ENCODE measurements around the gene RAB3GAP2. TPM values are rescaled to one million over a fixed set of nuclear protein-coding genes. Genes with fewer than 3 reads are reported as not detected.

The RAB3GAP2 gene
- total RNA-seq, 2 experiments from 2014 or later = 34.7 to 39.4 TPM

GRCh38 chr1:220184506-220184905 lies 87.7 kb downstream of the RAB3GAP2 start:
- no peaks in the 10 kb centered on the region for H3K4me1 ChIP-seq (ENCODE audit: insufficient read depth, low read length)
- POLR2A ChIA-PET = no interaction called here
- Mint-ChIP-seq H3K27ac (no peak overlapping the region), H3K4me1 (ENCODE audit: low read depth) (no peaks in the 10 kb centered on the region), H3K27me3 (no peaks in the 10 kb centered on the region), H3K4me3 (no peak overlapping the region), H3K36me3 (ENCODE audit: low read depth) (peaks cover 89% of the 10 kb centered on the region), H3K9me3 (no peaks in the 10 kb centered on the region)
- no peaks in the 10 kb centered on the region for H3K9me3 ChIP-seq (ENCODE audit: control insufficient read depth in 1 of 2, insufficient read depth in 1 of 2, low read length in 2 of 2)
- no peak overlapping the region for H3K27ac ChIP-seq (ENCODE audit: low read depth in 1 of 2, low read length in 2 of 2)
- DNase-seq = no peak
- CTCF ChIA-PET = no interaction called here
- TF ChIP-seq CTCF (IDR thresholded peaks at IDR 0.05) = no peak
- no peak overlapping the region for H3K4me3 ChIP-seq (ENCODE audit: low read length)
- intact Hi-C loops (cut with DNase I, micrococcal nuclease) = no loop called here
- peaks cover 60% of the 10 kb centered on the region for H3K36me3 ChIP-seq (ENCODE audit: insufficient read depth, low read length)
- H3K27me3 ChIP-seq (ENCODE audit: control insufficient read depth in 1 of 2, insufficient read depth in 2 of 2, low read length in 2 of 2) = no peaks in the 10 kb centered on the region
- ATAC-seq (ENCODE audit: poor library complexity) = no peak

- POLR2A ChIA-PET = no interaction called here
- intact Hi-C loops (cut with DNase I, micrococcal nuclease) = no loop called here
These were observed 89.6 kb downstream of the RAB3GAP2 start for GRCh38 chr1:220182656-220183055.

GRCh38 chr1:220182111-220182510 lies 90.1 kb downstream of the RAB3GAP2 start:
- Mint-ChIP-seq H3K4me1 (ENCODE audit: low read depth) (peaks cover 7% of the 10 kb centered on the region), H3K4me3 (no peak overlapping the region), H3K27me3 (no peaks in the 10 kb centered on the region), H3K27ac (no peak overlapping the region), H3K9me3 (no peaks in the 10 kb centered on the region), H3K36me3 (ENCODE audit: low read depth) (peaks cover 89% of the 10 kb centered on the region)
- POLR2A ChIA-PET = no interaction called here
- CTCF ChIA-PET = interaction anchor here (1.2 kb wide), 1 partner anchor 9 kb away, joined by 4 read pairs; no protein-coding TSS in a partner anchor
- no peak overlapping the region for H3K4me3 ChIP-seq (ENCODE audit: low read length)
- no peak overlapping the region for H3K27ac ChIP-seq (ENCODE audit: low read depth in 1 of 2, low read length in 2 of 2)
- no peak for TF ChIP-seq CTCF (IDR thresholded peaks at IDR 0.05)
- ATAC-seq (ENCODE audit: poor library complexity) = no peak
- peaks cover 47% of the 10 kb centered on the region for H3K36me3 ChIP-seq (ENCODE audit: insufficient read depth, low read length)
- H3K4me1 ChIP-seq (ENCODE audit: insufficient read depth, low read length) = no peaks in the 10 kb centered on the region
- DNase-seq = no peak
- intact Hi-C loops (cut with DNase I, micrococcal nuclease) = no loop called here
- H3K9me3 ChIP-seq (ENCODE audit: control insufficient read depth in 1 of 2, insufficient read depth in 1 of 2, low read length in 2 of 2) = no peaks in the 10 kb centered on the region
- no peaks in the 10 kb centered on the region for H3K27me3 ChIP-seq (ENCODE audit: control insufficient read depth in 1 of 2, insufficient read depth in 2 of 2, low read length in 2 of 2)

More at GRCh38 chr1:220182656-220183055, 89.6 kb downstream of the RAB3GAP2 start:
- H3K36me3 Mint-ChIP-seq (ENCODE audit: low read depth) = peaks cover 89% of the 10 kb centered on the region
- H3K27ac Mint-ChIP-seq = no peak overlapping the region
- no peak overlapping the region for H3K4me3 Mint-ChIP-seq
- CTCF ChIA-PET = no interaction called here
- TF ChIP-seq CTCF (IDR thresholded peaks at IDR 0.05) = no peak
- DNase-seq = no peak
- no peak overlapping the region for H3K27ac ChIP-seq (ENCODE audit: low read depth in 1 of 2, low read length in 2 of 2)
- H3K36me3 ChIP-seq (ENCODE audit: insufficient read depth, low read length) = peaks cover 47% of the 10 kb centered on the region
- no peak overlapping the region for H3K4me3 ChIP-seq (ENCODE audit: low read length)
- H3K27me3 ChIP-seq (ENCODE audit: control insufficient read depth in 1 of 2, insufficient read depth in 2 of 2, low read length in 2 of 2) = no peaks in the 10 kb centered on the region
- H3K4me1 ChIP-seq (ENCODE audit: insufficient read depth, low read length) = no peaks in the 10 kb centered on the region
- no peaks in the 10 kb centered on the region for H3K9me3 ChIP-seq (ENCODE audit: control insufficient read depth in 1 of 2, insufficient read depth in 1 of 2, low read length in 2 of 2)
- no peaks in the 10 kb centered on the region for H3K27me3 Mint-ChIP-seq
- no peaks in the 10 kb centered on the region for H3K9me3 Mint-ChIP-seq
- no peak for ATAC-seq (ENCODE audit: poor library complexity)
- peaks cover 1% of the 10 kb centered on the region for H3K4me1 Mint-ChIP-seq (ENCODE audit: low read depth)

Measured in CD4-positive, alpha-beta T cell (primary cell).